Measurements from ENCODE around the gene PLEKHA4. TPM values are rescaled to one million over a fixed set of nuclear protein-coding genes. Genes with fewer than 3 reads are reported as not detected.
A peak's percentile ranks its signal among the peaks of the same experiment; 100 is the strongest.

PLEKHA4 gene
- total and polyA plus RNA-seq, 2 experiments from 2014 or later = 12.2 to 12.3 TPM

GRCh38 chr19:48796298-48797083, 71.9 kb downstream of the PLEKHA4 start (continued):
- TF ChIP-seq, protein P1, sequence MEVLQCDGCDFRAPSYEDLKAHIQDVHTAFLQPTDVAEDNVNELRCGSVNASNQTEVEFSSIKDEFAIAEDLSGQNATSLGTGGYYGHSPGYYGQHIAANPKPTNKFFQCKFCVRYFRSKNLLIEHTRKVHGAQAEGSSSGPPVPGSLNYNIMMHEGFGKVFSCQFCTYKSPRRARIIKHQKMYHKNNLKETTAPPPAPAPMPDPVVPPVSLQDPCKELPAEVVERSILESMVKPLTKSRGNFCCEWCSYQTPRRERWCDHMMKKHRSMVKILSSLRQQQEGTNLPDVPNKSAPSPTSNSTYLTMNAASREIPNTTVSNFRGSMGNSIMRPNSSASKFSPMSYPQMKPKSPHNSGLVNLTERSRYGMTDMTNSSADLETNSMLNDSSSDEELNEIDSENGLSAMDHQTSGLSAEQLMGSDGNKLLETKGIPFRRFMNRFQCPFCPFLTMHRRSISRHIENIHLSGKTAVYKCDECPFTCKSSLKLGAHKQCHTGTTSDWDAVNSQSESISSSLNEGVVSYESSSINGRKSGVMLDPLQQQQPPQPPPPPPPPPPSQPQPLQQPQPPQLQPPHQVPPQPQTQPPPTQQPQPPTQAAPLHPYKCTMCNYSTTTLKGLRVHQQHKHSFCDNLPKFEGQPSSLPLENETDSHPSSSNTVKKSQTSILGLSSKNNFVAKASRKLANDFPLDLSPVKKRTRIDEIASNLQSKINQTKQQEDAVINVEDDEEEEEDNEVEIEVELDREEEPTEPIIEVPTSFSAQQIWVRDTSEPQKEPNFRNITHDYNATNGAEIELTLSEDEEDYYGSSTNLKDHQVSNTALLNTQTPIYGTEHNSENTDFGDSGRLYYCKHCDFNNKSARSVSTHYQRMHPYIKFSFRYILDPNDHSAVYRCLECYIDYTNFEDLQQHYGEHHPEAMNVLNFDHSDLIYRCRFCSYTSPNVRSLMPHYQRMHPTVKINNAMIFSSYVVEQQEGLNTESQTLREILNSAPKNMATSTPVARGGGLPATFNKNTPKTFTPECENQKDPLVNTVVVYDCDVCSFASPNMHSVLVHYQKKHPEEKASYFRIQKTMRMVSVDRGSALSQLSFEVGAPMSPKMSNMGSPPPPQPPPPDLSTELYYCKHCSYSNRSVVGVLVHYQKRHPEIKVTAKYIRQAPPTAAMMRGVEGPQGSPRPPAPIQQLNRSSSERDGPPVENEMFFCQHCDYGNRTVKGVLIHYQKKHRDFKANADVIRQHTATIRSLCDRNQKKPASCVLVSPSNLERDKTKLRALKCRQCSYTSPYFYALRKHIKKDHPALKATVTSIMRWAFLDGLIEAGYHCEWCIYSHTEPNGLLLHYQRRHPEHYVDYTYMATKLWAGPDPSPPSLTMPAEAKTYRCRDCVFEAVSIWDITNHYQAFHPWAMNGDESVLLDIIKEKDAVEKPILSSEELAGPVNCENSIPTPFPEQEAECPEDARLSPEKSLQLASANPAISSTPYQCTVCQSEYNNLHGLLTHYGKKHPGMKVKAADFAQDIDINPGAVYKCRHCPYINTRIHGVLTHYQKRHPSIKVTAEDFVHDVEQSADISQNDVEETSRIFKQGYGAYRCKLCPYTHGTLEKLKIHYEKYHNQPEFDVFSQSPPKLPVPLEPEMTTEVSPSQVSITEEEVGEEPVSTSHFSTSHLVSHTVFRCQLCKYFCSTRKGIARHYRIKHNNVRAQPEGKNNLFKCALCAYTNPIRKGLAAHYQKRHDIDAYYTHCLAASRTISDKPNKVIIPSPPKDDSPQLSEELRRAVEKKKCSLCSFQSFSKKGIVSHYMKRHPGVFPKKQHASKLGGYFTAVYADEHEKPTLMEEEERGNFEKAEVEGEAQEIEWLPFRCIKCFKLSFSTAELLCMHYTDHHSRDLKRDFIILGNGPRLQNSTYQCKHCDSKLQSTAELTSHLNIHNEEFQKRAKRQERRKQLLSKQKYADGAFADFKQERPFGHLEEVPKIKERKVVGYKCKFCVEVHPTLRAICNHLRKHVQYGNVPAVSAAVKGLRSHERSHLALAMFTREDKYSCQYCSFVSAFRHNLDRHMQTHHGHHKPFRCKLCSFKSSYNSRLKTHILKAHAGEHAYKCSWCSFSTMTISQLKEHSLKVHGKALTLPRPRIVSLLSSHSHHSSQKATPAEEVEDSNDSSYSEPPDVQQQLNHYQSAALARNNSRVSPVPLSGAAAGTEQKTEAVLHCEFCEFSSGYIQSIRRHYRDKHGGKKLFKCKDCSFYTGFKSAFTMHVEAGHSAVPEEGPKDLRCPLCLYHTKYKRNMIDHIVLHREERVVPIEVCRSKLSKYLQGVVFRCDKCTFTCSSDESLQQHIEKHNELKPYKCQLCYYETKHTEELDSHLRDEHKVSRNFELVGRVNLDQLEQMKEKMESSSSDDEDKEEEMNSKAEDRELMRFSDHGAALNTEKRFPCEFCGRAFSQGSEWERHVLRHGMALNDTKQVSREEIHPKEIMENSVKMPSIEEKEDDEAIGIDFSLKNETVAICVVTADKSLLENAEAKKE (CRISPR knock-in tag; IDR thresholded peaks at IDR 0.05) = no peak
- TF ChIP-seq EZH2 (IDR thresholded peaks at IDR 0.05; ENCODE audit: low read depth, unreplicated experiment) = no peak
- TF ChIP-seq CTCF (conservative IDR thresholded peaks at IDR 0.05; ENCODE audit: low read depth in 2 of 2) = no peak
- no peak for TF ChIP-seq CREB1 (CRISPR knock-in tag; IDR thresholded peaks at IDR 0.05; ENCODE audit: low read depth)

DNA sequence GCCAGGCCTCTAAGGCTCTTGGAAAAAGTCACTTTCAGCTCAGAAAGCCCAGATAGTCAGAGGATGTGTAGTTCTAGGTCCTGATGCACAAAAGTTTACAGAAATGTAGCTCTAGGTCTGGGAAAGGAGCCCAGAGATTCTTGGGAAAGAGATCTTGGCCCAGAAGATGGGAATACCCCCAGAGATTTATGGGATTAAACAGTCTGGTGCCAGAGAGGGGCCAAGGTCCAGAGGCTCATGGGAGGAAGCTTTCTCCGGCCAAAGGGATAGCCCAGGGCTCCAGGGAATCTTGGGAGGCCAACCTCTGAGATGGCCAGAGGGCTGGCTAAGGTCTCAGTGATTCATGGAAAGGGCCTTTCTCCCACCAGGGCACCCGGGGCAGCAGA, 72.7 kb downstream of the PLEKHA4 start:
- Histone ChIP-seq H3K27me3 (ENCODE audit: insufficient read depth) (no peaks in the 10 kb centered on the region), H3K27ac (ENCODE audit: low read depth) (no peak overlapping the region), H3K4me2 (no peak overlapping the region), H3K79me2 (replicated peaks; ENCODE audit: insufficient read depth) (no peaks in the 10 kb centered on the region), H4K20me1 (replicated peaks; ENCODE audit: insufficient read depth) (no peaks in the 10 kb centered on the region), H3K4me3 (no peak overlapping the region), H2AFZ (no peak overlapping the region), H3K36me3 (ENCODE audit: insufficient read depth) (no peaks in the 10 kb centered on the region), H3F3A (replicated peaks; ENCODE audit: low read depth) (peaks cover 5% of the 10 kb centered on the region; the same call in 1 of the 2 replicates), H3K9me2 (ENCODE audit: insufficient read depth) (no peaks in the 10 kb centered on the region), H3K4me1 (ENCODE audit: insufficient read depth) (peaks cover 14% of the 10 kb centered on the region)
- Mint-ChIP-seq H3K4me1 (peaks cover 26% of the 10 kb centered on the region; the same call in 2 of the 3 replicates), H3K9me3 (no peaks in the 10 kb centered on the region), H3K27ac (0 out of 2 replicates have a peak overlapping the region, but pooled peaks have one; percentile 99), H3K36me3 (ENCODE audit: low read depth) (no peaks in the 10 kb centered on the region; the same call in 2 of the 3 replicates), H3K27me3 (ENCODE audit: insufficient read depth, low read depth, poor library complexity) (peaks cover 12% of the 10 kb centered on the region), H3K4me3 (peak overlapping the region; percentile 95; the same call in 1 of the 3 replicates)
- ATAC-seq (no peak), DNase-seq (ENCODE audit: low spot score) (no peak)
- TF ChIP-seq JUNB (IDR thresholded peaks at IDR 0.05; ENCODE audit: unreplicated experiment) (no peak), ZNF331 (CRISPR knock-in tag; IDR thresholded peaks at IDR 0.05; ENCODE audit: low read depth) (no peak), CREB1 (CRISPR knock-in tag; IDR thresholded peaks at IDR 0.05; ENCODE audit: low read depth) (no peak), STAT1 (IDR thresholded peaks at IDR 0.05; ENCODE audit: unreplicated experiment) (no peak), ZNF114 (CRISPR knock-in tag; IDR thresholded peaks at IDR 0.05) (no peak), EZH2 (IDR thresholded peaks at IDR 0.05; ENCODE audit: low read depth, unreplicated experiment) (no peak)
